ENCODE measurements around the gene LY6G6C.

DNA sequence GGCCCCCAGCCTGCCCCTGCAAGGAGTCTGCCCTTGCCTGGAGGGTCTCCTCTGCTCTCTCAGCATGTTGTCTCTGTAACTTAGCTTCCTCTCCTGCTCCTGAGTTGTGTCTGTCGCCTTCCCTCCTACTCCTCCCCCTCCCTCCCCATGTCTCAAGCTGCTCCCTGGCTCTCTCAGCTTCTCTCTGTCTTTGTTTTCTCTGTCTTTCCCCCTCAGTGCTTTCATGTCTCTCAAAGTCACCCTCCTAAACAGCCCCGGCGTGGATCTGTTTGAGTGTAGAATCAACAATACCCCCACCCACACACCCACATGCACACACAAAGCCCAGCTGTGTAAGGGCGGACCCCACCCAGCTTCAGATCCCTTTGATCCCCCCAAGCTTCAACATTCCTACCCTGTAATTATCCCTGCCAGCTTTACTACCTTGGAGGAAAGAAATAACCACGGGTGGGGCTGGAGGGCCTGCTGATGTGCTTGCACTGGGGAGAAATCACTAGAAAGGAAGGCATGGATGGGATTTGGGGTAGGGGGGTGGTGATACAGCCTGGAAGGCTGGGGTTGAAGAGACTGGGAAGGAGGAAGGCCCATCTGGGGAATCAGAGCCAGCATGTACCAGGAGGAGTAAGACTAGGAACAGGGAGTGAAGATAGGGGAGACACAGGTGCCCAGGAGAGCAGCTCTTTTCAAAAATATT lies 7.4 kb downstream of the LY6G6C start:
- no peak for TF ChIP-seq EP300 (IDR thresholded peaks at IDR 0.05)
- TF ChIP-seq, protein P1, sequence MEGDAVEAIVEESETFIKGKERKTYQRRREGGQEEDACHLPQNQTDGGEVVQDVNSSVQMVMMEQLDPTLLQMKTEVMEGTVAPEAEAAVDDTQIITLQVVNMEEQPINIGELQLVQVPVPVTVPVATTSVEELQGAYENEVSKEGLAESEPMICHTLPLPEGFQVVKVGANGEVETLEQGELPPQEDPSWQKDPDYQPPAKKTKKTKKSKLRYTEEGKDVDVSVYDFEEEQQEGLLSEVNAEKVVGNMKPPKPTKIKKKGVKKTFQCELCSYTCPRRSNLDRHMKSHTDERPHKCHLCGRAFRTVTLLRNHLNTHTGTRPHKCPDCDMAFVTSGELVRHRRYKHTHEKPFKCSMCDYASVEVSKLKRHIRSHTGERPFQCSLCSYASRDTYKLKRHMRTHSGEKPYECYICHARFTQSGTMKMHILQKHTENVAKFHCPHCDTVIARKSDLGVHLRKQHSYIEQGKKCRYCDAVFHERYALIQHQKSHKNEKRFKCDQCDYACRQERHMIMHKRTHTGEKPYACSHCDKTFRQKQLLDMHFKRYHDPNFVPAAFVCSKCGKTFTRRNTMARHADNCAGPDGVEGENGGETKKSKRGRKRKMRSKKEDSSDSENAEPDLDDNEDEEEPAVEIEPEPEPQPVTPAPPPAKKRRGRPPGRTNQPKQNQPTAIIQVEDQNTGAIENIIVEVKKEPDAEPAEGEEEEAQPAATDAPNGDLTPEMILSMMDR (IDR thresholded peaks at IDR 0.05), result no peak
- TF ChIP-seq POLR2AphosphoS5 (IDR thresholded peaks at IDR 0.05), result no peak

Measured in sigmoid colon (tissue), 4 donors.